GM06990 (cell line): ENCODE data around the gene LFNG.

Source experiments
- DNase-seq: peaks from one replicate; pipeline ENCODE4 v3.0.0-alpha.2; 2011; ENCODE audit not compliant: insufficient read length; ENCODE audit errors: extremely low read depth
- H3K27me3 ChIP-seq: replicated peaks from 2 replicates; pipeline ENCODE4 v1.6.0; 2011; ENCODE audit warnings: low read length; ENCODE audit not compliant: control insufficient read depth, insufficient read depth
- H3K36me3 ChIP-seq: 2 replicates; pipeline ENCODE4 v1.5.1; 2011; ENCODE audit warnings: low read length; ENCODE audit not compliant: control insufficient read depth, insufficient read depth
- H3K4me3 ChIP-seq: replicated peaks from 2 replicates; pipeline ENCODE4 v1.5.1; 2011; ENCODE audit warnings: low read depth, mild to moderate bottlenecking, control low read depth, low read length
- CTCF ChIP-seq: IDR thresholded peaks from 2 replicates; pipeline ENCODE4 v1.5.1; 2011; ENCODE audit warnings: low read length, control low read depth, mild to moderate bottlenecking, inconsistent platforms; ENCODE audit not compliant: insufficient read depth, poor library complexity, severe bottlenecking

The LFNG gene

GRCh38 chr7:2497500-2498336 is 21.9 kb upstream of the LFNG start:
- TF ChIP-seq CTCF, result no peak
- H3K27me3 ChIP-seq, result no peaks in the 10 kb centered on the region; the same call in 1 of the 2 replicates

GRCh38 chr7:2498708-2499107 is 20.9 kb upstream of the LFNG start:
- DNase-seq, result no peak
- H3K4me3 ChIP-seq, result no peak overlapping the region
- TF ChIP-seq CTCF, result no peak
- no peaks in the 10 kb centered on the region for H3K36me3 ChIP-seq
- no peaks in the 10 kb centered on the region; the same call in 1 of the 2 replicates for H3K27me3 ChIP-seq

More at GRCh38 chr7:2497500-2498336, 21.9 kb upstream of the LFNG start:
- Histone ChIP-seq H3K36me3 (no peaks in the 10 kb centered on the region), H3K4me3 (no peak overlapping the region)
- no peak for DNase-seq

- Histone ChIP-seq H3K4me3 (no peak overlapping the region), H3K27me3 (no peaks in the 10 kb centered on the region; the same call in 1 of the 2 replicates), H3K36me3 (no peaks in the 10 kb centered on the region)
- TF ChIP-seq CTCF, result no peak
- no peak for DNase-seq
These were observed 20.4 kb upstream of the LFNG start for GRCh38 chr7:2499181-2499580.

GRCh38 chr7:2499719-2500430 is 19.7 kb upstream of the LFNG start:
- no peak for TF ChIP-seq CTCF
- Histone ChIP-seq H3K4me3 (no peak overlapping the region), H3K27me3 (no peaks in the 10 kb centered on the region; the same call in 1 of the 2 replicates), H3K36me3 (no peaks in the 10 kb centered on the region)
- no peak for DNase-seq

GRCh38 chr7:2500701-2501100 is 18.9 kb upstream of the LFNG start:
- Histone ChIP-seq H3K27me3 (no peaks in the 10 kb centered on the region; the same call in 1 of the 2 replicates), H3K4me3 (no peak overlapping the region), H3K36me3 (no peaks in the 10 kb centered on the region)
- TF ChIP-seq CTCF, result no peak
- DNase-seq, result no peak
